Skeletal muscle tissue (tissue), 4 donors: Measurements from ENCODE around the gene ZAP70. TPM values are rescaled to one million over a fixed set of nuclear protein-coding genes. Genes with fewer than 3 reads are reported as not detected.

ENCODE experiments used
- H3K27ac ChIP-seq: one replicate; pipeline ENCODE4 v1.7.0; 2013; ENCODE audit warnings: mild to moderate bottlenecking, low read depth, low read length, inconsistent platforms
- H3K27me3 ChIP-seq, 3 donors: one replicate each; pipeline ENCODE4 v1.7.0; 2013; ENCODE audit warnings: low read length in 3 of 3; ENCODE audit not compliant: control insufficient read depth in 3 of 3, insufficient read depth in 3 of 3
- H3K36me3 ChIP-seq, 3 donors: one replicate each; pipeline ENCODE4 v1.7.0; 2013; ENCODE audit warnings: low read length in 3 of 3; ENCODE audit not compliant: control insufficient read depth in 3 of 3, insufficient read depth in 3 of 3
- H3K4me1 ChIP-seq, 3 donors: one replicate each; pipeline ENCODE4 v1.7.0; 2013; ENCODE audit warnings: low read length in 3 of 3, mild to moderate bottlenecking in 3 of 3; ENCODE audit not compliant: control insufficient read depth in 3 of 3, insufficient read depth in 3 of 3
- H3K4me3 ChIP-seq, 3 donors: one replicate each; pipeline ENCODE4 v1.7.0; 2013; ENCODE audit warnings: low read length in 3 of 3
- H3K9ac ChIP-seq, 3 donors: one replicate each; pipeline ENCODE4 v1.7.0; 2013; ENCODE audit warnings: low read length in 3 of 3, mild to moderate bottlenecking in 3 of 3, moderate library complexity in 2 of 3, low read depth in 1 of 3
- H3K9me3 ChIP-seq, 3 donors: one replicate each; pipeline ENCODE4 v1.7.0; 2013; ENCODE audit warnings: low read length in 3 of 3; ENCODE audit not compliant: control insufficient read depth in 3 of 3
- total RNA-seq: library from RNA; depleted of rRNA; stranded (reverse); fragments of >200 nt; gene quantifications from one replicate; pipeline ENCODE4 v1.2.3, GENCODE V29; 2014
- donor health status: Osteomylitis.

The ZAP70 gene
- total RNA-seq, 1 donor from 2014 or later = 3.1 TPM

DNA sequence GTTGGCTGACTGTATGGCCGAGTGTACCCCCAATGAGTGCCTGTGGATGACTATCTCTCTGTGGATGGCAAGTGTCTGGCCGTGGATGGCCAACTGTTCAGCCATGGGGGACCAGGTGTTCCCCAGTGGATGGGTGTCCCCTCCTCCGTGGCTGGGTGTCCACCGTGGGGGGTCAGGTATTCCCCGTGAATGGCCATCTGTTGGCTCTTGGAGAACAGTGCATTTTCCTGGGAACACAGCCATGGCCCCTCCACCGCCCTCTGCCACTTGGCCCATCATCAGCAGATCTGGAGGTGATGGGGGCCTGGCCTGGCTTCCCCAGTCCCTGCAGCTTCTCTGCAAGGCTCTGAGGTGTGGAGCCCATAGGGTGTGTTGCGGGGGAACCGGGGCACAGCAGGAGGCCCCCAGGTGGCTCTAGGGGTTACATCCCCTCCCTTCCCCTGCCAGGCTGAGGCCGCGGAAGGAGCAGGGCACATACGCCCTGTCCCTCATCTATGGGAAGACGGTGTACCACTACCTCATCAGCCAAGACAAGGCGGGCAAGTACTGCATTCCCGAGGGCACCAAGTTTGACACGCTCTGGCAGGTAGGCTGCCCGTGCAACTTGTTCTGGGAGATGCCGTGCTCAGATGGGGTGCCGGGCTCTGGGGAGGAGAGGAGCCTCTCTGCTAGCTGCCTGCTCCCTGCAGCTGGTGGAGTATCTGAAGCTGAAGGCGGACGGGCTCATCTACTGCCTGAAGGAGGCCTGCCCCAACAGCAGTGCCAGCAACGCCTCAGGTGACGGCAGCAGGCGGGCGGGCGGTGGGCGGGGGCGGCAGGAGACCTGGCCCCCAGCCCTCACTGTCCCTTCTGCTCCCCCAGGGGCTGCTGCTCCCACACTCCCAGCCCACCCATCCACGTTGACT is 19.3 kb downstream of the ZAP70 start:
- H3K27ac ChIP-seq = no peak overlapping the region
- H3K27me3 ChIP-seq = peaks cover 0 to 2% (median 0%) of the 10 kb centered on the region in 3 donors
- H3K9me3 ChIP-seq = peaks cover 0 to 4% (median 0%) of the 10 kb centered on the region in 3 donors
- no peaks in the 10 kb centered on the region for H3K4me1 ChIP-seq
- no peak overlapping the region for H3K9ac ChIP-seq
- H3K4me3 ChIP-seq = no peak overlapping the region
- no peaks in the 10 kb centered on the region for H3K36me3 ChIP-seq

DNA sequence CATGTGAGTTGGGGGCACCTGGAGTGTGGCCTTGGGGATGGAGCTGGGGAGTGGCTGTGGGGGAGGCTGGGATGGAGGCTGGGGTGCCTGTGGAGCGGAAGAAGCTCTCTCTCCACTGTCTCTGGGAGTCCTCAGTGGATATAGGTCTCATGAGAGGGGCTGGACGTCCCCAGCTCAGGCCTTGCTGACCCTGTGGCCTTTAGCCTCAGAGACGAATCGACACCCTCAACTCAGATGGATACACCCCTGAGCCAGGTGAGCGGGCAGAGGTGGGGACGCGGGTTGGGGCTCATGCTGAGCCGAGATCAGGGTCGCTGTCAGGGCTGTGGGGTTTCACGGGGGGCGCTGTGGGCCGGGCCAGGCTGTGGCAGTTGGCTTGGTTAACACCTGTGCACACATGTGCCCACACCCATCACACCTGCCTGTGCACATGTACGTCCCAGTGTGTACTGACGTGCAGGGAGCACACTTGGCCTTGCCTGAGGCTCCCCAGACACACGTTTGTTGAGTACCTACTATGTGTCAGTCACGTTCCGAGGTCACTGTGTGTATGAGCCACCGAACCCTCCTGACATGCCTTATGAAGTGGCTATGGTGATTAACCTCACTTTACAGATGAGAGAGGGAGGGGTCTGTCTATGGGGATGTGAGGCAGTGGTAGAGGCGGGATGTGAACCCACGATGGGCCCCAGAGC is 20.1 kb downstream of the ZAP70 start:
- H3K9ac ChIP-seq = no peak overlapping the region
- H3K27ac ChIP-seq = no peak overlapping the region
- H3K27me3 ChIP-seq = peaks cover 0 to 2% (median 0%) of the 10 kb centered on the region in 3 donors
- H3K36me3 ChIP-seq = no peaks in the 10 kb centered on the region
- H3K4me1 ChIP-seq = no peaks in the 10 kb centered on the region
- no peak overlapping the region for H3K4me3 ChIP-seq
- peaks cover 0 to 4% (median 0%) of the 10 kb centered on the region in 3 donors for H3K9me3 ChIP-seq

DNA sequence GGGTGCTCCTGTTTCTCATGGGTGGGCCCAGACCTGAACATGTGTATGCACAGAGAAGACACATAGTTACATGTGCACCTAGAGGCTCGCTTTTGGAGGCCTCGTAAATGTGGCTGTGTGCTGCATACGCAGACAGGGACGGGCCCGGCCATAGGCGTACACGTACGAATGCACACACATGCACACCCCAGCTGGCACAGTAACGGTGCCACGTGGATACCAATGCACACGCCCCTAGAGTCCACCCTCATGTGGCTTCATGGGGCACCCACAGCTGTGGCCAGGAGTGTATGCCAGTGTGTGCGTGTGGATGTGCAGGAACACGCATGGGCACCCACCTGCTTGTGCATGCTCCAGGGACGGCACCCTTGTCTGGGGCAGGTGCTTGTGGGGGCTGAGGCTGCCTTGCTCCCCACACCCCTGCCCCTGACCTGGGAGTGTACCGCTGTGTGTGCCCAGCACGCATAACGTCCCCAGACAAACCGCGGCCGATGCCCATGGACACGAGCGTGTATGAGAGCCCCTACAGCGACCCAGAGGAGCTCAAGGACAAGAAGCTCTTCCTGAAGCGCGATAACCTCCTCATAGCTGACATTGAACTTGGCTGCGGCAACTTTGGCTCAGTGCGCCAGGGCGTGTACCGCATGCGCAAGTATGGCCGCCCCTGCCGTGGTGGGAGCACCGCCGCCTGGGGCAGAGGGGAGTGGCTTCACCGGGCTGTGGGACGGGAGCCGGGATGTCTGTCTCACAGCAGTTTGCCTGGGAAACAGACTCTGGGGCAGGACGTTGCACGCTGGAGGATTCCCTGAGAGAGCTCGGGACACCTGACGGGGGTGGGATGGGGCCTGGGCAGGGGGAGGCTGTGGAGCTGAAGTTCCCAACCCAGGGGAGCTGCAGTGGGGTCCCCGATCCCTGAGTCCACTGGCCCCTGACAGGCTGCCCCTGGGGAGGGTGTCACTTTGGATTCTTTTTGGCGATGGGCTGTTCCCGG is 21.0 kb downstream of the ZAP70 start:
- Histone ChIP-seq H3K27ac (no peak overlapping the region), H3K36me3 (no peaks in the 10 kb centered on the region), H3K9ac (no peak overlapping the region), H3K9me3 (peaks cover 0 to 4% (median 0%) of the 10 kb centered on the region in 3 donors), H3K27me3 (peaks cover 0 to 2% (median 0%) of the 10 kb centered on the region in 3 donors), H3K4me3 (no peak overlapping the region), H3K4me1 (no peaks in the 10 kb centered on the region)

DNA sequence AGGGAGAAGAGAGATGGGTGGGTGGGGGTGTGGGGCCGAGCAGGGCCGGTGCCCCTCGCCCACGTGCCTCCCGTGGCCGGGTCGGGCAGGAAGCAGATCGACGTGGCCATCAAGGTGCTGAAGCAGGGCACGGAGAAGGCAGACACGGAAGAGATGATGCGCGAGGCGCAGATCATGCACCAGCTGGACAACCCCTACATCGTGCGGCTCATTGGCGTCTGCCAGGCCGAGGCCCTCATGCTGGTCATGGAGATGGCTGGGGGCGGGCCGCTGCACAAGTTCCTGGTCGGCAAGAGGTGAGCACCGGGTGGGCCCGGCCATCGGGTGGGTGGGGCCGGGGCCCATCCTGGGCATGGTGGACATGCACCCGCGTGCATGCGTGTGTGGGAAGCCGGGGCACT is 21.8 kb downstream of the ZAP70 start:
- H3K4me1 ChIP-seq = no peaks in the 10 kb centered on the region
- H3K36me3 ChIP-seq = no peaks in the 10 kb centered on the region
- H3K9me3 ChIP-seq = peaks cover 0 to 3% (median 0%) of the 10 kb centered on the region in 3 donors
- H3K27ac ChIP-seq = no peak overlapping the region
- H3K27me3 ChIP-seq = peaks cover 0 to 2% (median 0%) of the 10 kb centered on the region in 3 donors
- H3K9ac ChIP-seq = no peak overlapping the region
- no peak overlapping the region for H3K4me3 ChIP-seq

DNA sequence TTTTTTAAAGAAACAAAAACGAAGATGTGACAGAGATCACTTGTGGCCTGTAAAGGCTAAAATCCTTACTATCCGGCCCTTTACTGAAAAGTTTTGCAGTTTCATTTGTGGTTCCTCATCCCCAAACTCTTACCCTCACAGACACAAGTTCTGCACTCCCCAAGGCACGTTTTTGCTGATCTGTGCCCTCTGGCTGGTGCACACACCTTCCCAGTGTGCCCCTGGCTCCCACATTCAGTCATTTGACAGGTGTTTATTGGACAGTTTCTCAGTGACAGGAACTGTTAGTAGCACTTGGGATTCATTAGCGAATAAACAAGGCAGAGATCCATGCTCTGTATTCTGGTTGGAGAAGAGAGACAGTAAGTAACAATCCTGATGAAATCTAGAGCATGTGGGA is 22.8 kb downstream of the ZAP70 start:
- Histone ChIP-seq H3K9me3 (no peaks in the 10 kb centered on the region), H3K4me3 (no peak overlapping the region), H3K4me1 (no peaks in the 10 kb centered on the region), H3K36me3 (no peaks in the 10 kb centered on the region), H3K9ac (no peak overlapping the region), H3K27ac (no peak overlapping the region), H3K27me3 (peaks cover 0 to 2% (median 0%) of the 10 kb centered on the region in 3 donors)

DNA sequence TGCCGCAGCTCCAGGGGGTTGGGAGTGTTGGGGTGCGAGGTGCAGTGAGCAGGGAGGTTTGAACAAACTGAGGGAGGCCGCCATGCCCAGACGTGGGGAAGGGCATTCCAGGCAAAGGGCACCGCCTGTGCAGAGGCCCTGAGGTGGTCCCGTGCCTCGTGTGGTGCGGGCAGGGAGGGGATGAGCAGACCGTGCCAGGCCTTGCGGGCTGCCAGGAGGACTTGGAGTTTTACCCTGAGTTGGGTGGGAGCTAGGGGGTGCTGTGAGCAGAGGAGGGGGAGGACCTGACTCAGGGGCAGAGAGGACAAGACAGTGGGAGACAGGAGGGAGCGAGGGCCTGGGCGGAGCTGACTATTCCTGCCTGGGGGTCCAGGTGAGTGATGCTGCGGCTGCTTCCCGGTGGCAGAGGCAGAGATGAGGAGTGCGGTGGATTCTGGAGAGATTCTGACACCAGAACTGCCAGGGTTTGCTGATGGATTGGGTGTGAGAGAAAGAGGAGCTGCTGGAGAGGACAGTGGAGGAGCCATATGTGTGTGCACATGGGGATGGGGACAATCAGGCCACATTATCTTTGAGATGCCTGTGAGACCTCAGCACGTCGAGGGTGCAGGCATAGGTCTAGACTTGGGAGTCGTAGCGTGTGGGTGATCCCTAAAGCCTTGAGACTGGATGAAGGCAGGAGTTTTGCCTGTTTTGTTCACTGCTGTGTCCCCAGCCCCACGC is 23.4 kb downstream of the ZAP70 start:
- no peaks in the 10 kb centered on the region for H3K36me3 ChIP-seq
- no peaks in the 10 kb centered on the region for H3K9me3 ChIP-seq
- H3K27ac ChIP-seq = no peak overlapping the region
- peaks cover 0 to 2% (median 0%) of the 10 kb centered on the region in 3 donors for H3K27me3 ChIP-seq
- no peak overlapping the region for H3K9ac ChIP-seq
- no peaks in the 10 kb centered on the region for H3K4me1 ChIP-seq
- no peak overlapping the region for H3K4me3 ChIP-seq

DNA sequence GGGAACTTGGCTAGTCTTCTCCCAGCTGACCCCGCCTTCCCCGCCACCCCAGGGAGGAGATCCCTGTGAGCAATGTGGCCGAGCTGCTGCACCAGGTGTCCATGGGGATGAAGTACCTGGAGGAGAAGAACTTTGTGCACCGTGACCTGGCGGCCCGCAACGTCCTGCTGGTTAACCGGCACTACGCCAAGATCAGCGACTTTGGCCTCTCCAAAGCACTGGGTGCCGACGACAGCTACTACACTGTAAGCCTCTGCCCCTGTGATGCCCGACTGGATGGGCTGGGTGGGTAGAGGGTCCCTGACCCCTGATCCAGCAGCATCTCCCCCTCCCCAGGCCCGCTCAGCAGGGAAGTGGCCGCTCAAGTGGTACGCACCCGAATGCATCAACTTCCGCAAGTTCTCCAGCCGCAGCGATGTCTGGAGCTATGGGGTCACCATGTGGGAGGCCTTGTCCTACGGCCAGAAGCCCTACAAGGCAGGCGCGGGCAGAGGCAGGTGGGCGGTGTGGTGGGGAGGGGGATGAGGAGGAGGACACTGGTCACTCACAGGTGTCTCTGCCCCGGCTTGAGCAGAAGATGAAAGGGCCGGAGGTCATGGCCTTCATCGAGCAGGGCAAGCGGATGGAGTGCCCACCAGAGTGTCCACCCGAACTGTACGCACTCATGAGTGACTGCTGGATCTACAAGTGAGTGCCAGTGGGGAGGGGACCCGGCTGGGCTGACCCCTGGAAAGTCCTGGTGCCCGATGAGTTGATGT is 24.2 kb downstream of the ZAP70 start:
- Histone ChIP-seq H3K27ac (no peak overlapping the region), H3K9ac (no peak overlapping the region), H3K9me3 (no peaks in the 10 kb centered on the region), H3K4me1 (no peaks in the 10 kb centered on the region), H3K36me3 (no peaks in the 10 kb centered on the region), H3K4me3 (no peak overlapping the region), H3K27me3 (peaks cover 0 to 2% (median 0%) of the 10 kb centered on the region in 3 donors)

DNA sequence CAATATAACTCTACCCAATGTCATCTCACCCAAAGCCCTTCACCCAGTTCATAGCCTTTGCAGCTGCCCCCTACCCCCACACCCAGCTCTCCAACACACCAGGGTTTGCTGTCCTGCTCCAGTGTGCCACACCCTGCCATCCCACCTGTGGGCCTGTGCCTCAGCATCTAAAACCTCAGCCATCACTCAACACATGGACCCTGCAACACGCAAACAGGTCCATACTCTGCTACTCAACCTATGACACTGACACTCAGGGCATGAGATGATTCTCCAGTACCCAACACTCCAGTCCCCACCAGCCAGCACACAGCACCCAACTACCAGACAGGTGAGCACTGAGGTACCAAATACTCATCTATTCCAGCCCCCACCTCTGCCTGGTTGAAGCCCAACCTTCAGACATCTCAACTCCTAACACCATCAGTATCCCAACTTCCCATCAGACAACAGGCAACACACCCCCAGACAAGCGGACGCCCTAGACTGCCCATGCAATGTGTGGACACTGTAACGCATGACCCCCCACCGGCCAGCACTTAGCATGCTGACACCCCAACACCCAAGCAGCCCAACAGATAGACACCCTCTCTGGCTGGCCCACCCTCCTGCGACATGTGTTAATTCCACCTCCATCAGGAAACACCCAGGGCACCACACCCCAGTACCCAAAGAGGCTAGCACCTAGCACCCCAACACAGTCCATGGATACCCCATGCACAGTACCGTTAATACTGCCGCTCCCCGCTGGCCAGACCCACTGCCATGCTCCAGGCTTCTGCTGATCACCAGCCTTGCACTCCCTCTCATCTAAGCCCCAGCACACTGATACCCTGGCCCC is 25.0 kb downstream of the ZAP70 start:
- Histone ChIP-seq H3K9me3 (no peaks in the 10 kb centered on the region), H3K27me3 (peaks cover 0 to 2% (median 0%) of the 10 kb centered on the region in 3 donors), H3K27ac (no peak overlapping the region), H3K4me3 (no peak overlapping the region), H3K9ac (no peak overlapping the region), H3K36me3 (no peaks in the 10 kb centered on the region), H3K4me1 (no peaks in the 10 kb centered on the region)
